Measurements from ENCODE around the gene UBN1. TPM values are rescaled to one million over a fixed set of nuclear protein-coding genes. Genes with fewer than 3 reads are reported as not detected.
A peak's percentile ranks its signal among the peaks of the same experiment; 100 is the strongest.

Gene UBN1
- total RNA-seq, 6 experiments from 2014 or later, result 21.3 to 24.8 (median 22.0) TPM

DNA sequence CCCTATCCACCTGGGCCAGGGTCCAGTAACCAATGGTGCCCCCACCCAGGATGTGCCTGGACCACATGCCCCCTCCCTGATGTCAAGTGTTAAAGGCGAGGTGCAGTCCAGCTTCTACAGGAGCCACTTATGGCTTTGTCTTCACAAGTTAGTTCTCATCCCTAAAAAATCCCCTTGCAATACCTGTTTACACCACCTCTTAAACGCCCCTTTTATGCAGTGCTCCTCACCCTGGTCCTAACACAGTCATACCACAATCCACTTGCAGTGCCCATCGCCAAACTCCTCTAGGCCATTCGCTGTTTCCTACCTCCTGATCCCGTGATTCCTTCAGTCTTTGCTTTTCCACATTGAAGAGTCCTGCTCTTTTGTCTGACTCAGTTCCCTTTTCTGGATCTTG is 7.3 kb upstream of the UBN1 start:
- Mint-ChIP-seq H3K27ac (no peak overlapping the region; the same call in 1 of the 2 replicates), H3K4me3 (no peak overlapping the region), H3K4me1 (ENCODE audit: low read depth) (no peaks in the 10 kb centered on the region), H3K27me3 (ENCODE audit: insufficient read depth) (no peaks in the 10 kb centered on the region), H3K36me3 (ENCODE audit: low read depth) (peaks cover 27% of the 10 kb centered on the region), H3K9me3 (no peaks in the 10 kb centered on the region)
- DNase-seq, result no peak
- TF ChIP-seq, protein P1, sequence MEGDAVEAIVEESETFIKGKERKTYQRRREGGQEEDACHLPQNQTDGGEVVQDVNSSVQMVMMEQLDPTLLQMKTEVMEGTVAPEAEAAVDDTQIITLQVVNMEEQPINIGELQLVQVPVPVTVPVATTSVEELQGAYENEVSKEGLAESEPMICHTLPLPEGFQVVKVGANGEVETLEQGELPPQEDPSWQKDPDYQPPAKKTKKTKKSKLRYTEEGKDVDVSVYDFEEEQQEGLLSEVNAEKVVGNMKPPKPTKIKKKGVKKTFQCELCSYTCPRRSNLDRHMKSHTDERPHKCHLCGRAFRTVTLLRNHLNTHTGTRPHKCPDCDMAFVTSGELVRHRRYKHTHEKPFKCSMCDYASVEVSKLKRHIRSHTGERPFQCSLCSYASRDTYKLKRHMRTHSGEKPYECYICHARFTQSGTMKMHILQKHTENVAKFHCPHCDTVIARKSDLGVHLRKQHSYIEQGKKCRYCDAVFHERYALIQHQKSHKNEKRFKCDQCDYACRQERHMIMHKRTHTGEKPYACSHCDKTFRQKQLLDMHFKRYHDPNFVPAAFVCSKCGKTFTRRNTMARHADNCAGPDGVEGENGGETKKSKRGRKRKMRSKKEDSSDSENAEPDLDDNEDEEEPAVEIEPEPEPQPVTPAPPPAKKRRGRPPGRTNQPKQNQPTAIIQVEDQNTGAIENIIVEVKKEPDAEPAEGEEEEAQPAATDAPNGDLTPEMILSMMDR (IDR thresholded peaks at IDR 0.05), result peak; percentile 7; the same call in 1 of the 2 replicates

DNA sequence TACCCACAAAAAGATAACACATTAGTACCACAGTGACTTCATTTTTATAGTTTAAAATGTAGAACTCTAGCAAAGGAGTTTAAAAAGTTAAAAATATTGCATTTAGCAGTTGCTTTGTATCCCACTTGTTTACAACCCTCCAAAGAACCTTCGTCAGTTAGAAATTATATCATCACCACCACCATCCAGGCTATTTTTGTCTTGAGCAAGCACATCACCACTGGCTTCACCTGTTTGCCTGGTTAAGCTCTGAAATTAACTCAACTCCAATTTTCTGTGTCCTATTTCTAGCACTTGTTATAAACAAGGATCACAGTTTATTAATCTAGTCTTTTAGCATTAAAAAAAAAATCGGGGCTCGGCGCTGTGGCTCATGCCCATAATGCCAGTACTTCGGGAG is 6.3 kb upstream of the UBN1 start:
- Mint-ChIP-seq H3K27ac (no peak overlapping the region), H3K4me1 (ENCODE audit: low read depth) (peaks cover 8% of the 10 kb centered on the region), H3K27me3 (ENCODE audit: insufficient read depth) (no peaks in the 10 kb centered on the region), H3K36me3 (ENCODE audit: low read depth) (peaks cover 34% of the 10 kb centered on the region), H3K4me3 (no peak overlapping the region), H3K9me3 (no peaks in the 10 kb centered on the region)
- no peak for DNase-seq
- TF ChIP-seq, protein P1 (IDR thresholded peaks at IDR 0.05), result no peak

DNA sequence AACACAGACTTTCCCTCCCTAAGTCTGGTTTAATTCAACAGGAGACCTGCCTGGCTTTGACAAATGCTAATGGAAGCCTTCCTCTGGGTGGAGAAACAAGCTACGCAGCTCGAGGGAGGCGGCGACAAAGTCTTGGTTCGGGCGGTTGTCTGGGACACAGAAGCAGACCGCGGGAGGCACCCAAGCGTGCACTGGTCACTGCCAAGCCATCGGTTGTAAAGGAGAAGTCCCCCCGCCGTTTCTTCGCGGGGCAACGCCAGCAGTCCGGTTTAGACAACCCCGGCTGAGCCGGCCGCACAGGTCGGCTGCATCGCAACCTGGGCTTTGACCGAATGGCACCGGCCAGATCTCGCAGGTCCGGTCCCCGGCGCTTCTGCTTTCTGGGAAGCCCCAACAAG is 779 bp upstream of the UBN1 start:
- Mint-ChIP-seq H3K4me1 (ENCODE audit: low read depth) (peaks cover 47% of the 10 kb centered on the region), H3K27me3 (ENCODE audit: insufficient read depth) (peaks cover 2% of the 10 kb centered on the region; the same call in 1 of the 2 replicates), H3K9me3 (no peaks in the 10 kb centered on the region), H3K4me3 (peak overlapping the region; percentile 88), H3K27ac (peak overlapping the region; percentile 85), H3K36me3 (ENCODE audit: low read depth) (peaks cover 20% of the 10 kb centered on the region)
- TF ChIP-seq, protein P1 (IDR thresholded peaks at IDR 0.05), result no peak
- DNase-seq, result peak; percentile 61

DNA sequence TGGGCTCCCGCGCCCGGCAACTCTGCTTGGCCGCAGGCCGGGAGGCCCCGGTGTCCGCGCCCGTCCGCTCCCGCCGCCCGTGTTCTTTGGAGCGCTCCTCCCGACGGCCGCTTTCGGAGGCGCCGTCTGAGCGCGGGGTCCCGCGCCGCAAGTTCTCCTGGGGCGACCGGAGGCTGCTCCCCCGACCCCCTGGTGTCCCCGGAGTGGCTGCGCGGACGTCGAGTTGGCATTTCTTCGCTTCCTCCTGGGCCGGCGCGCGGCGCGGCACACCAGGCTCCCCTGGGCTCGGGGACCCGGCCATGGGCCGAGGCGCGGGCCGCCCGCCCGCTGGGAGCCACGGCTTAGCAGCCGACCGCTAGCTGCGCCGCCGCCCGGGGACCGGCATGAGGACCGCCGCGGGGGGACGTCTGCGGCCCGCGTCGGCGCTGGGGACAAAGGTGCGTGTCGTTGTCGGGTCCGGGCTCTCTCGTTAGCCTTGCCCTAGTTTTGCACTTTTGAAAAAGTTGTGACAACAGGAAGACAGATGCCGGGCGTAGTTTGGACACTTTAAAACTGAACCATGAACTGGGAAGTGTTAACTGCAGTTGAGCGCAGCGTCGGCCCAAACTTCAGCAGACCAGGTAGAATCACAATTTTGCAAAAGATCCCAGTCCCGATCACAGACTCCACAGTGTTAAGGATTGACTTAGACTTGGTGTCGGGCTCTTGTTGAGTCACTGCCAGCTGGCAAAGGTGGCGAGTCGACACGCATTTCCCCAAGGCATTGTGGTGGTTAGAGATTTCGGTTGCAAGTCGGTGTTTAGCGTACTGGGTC is 700 bp downstream of the UBN1 start:
- peaks cover 62% of the 10 kb centered on the region for H3K4me1 Mint-ChIP-seq (ENCODE audit: low read depth)

DNA sequence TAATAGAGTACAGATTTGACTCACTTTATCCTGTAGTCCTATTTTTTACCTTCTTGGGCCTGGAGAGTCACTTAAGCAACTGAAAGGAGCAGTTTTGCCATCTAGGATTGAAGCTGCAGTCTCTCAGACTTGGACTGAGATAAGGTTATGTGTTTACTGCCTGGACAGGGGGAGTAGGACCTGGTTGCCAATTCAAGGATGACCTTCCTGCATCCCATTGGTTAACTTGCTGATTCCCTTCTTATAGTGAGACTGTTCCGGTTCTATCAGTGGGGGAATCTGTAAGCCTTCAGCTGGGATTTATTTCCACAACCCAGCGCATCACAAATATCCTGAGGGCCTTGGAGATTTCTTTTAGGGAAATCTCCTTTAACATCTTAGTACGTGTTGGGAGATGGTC is 2.9 kb downstream of the UBN1 start:
- H3K27ac Mint-ChIP-seq, result peak overlapping the region; percentile 64; the same call in 1 of the 2 replicates
- H3K9me3 Mint-ChIP-seq, result no peaks in the 10 kb centered on the region
- TF ChIP-seq, protein P1 (IDR thresholded peaks at IDR 0.05), result no peak
- peaks cover 61% of the 10 kb centered on the region for H3K4me1 Mint-ChIP-seq (ENCODE audit: low read depth)
- peaks cover 16% of the 10 kb centered on the region for H3K36me3 Mint-ChIP-seq (ENCODE audit: low read depth)
- H3K4me3 Mint-ChIP-seq, result peak overlapping the region; percentile 94
- no peak for DNase-seq
- H3K27me3 Mint-ChIP-seq (ENCODE audit: insufficient read depth), result peaks cover 2% of the 10 kb centered on the region; the same call in 1 of the 2 replicates

More for the DNA sequence above, 700 bp downstream of the UBN1 start:
- H3K4me3 Mint-ChIP-seq, result peak overlapping the region; percentile 94
- peak; percentile 61 for DNase-seq
- peaks cover 20% of the 10 kb centered on the region for H3K36me3 Mint-ChIP-seq (ENCODE audit: low read depth)
- H3K9me3 Mint-ChIP-seq, result no peaks in the 10 kb centered on the region
- TF ChIP-seq, protein P1 (IDR thresholded peaks at IDR 0.05), result peak; percentile 22; the same call in 1 of the 2 replicates
- peak overlapping the region; percentile 78 for H3K27ac Mint-ChIP-seq
- peaks cover 2% of the 10 kb centered on the region; the same call in 1 of the 2 replicates for H3K27me3 Mint-ChIP-seq (ENCODE audit: insufficient read depth)

All from HFFc6 (cell line).